ENCODE measurements around the gene CEP112.
"Not testable (repeated sequence)": the region's sequence is repeated elsewhere in the genome, so short reads cannot be mapped to it uniquely, and the experiment has no call there.

CEP112 gene

DNA sequence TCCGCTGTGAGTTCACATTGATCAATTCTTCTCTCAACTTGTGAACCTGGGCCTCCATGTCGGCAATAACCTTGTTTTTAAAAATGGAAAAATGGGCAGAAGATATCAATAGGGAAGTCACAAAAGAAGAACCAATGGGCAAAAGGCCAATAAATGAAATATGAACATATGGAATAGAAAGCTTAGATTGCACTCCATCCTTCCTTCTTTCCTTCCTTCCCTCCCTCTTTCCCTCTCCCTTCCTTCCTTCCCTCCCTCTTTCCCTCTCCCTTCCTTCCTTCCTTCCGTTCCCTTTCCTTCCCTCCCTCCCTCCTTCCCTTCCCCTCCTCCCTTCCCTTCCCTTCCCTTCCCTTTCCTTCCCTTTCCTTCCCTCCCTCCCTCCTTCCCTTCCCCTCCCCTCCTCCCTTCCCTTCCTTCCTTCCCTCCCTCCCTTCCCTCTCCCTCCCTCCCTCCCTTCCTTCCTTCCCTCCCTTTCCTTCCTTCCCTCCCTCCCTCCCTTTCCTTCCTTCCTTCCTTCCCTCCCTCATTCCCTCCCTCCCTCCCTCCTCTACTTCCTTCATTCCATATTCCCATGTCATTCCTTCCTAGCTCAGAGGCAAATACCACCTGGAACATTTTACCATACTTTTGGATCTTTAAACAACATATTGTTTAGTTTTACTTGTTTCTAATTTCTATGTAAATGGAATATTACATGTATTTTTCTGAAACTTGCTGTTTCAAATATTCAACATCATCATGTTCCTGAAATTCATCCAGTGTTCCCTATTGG lies 339.8 kb downstream of the CEP112 start:
- in situ Hi-C loops (cut with HindIII; ENCODE audit: low sequenced_read_pairs), result loop anchor here (5.0 kb wide), 1 partner anchor 105 kb away; no protein-coding TSS in a partner anchor
- TF ChIP-seq, protein P1, sequence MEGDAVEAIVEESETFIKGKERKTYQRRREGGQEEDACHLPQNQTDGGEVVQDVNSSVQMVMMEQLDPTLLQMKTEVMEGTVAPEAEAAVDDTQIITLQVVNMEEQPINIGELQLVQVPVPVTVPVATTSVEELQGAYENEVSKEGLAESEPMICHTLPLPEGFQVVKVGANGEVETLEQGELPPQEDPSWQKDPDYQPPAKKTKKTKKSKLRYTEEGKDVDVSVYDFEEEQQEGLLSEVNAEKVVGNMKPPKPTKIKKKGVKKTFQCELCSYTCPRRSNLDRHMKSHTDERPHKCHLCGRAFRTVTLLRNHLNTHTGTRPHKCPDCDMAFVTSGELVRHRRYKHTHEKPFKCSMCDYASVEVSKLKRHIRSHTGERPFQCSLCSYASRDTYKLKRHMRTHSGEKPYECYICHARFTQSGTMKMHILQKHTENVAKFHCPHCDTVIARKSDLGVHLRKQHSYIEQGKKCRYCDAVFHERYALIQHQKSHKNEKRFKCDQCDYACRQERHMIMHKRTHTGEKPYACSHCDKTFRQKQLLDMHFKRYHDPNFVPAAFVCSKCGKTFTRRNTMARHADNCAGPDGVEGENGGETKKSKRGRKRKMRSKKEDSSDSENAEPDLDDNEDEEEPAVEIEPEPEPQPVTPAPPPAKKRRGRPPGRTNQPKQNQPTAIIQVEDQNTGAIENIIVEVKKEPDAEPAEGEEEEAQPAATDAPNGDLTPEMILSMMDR (IDR thresholded peaks at IDR 0.05; ENCODE audit: low read depth, low read length, missing control alignments), result no peak
- DNase-seq (ENCODE audit: low read depth), result no peak
- H3K4me3 ChIP-seq (ENCODE audit: low read depth, low read length), result no peak overlapping the region

DNA sequence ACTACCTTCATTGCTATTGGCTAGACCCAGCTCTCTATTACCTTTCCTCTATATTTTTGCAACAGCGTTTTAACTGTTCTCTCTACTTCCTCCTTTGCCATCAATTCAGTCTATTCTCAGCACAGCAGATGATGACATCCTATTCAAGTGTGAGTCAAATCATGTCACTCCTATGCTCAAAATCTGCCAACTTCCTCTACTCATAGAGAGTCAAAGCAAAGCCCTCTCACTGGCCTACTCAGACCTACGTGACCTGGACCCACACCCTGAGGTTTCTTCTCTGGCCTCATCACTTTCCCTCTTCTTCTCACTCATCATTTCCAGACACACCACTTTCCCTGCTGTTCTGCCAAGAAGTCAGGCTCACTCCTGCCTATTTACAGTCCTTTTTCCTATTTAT lies 341.4 kb downstream of the CEP112 start:
- no peak overlapping the region for H3K4me3 ChIP-seq (ENCODE audit: low read depth, low read length)
- in situ Hi-C loops (cut with HindIII; ENCODE audit: low sequenced_read_pairs), result loop anchor here (5.0 kb wide), 1 partner anchor 107 kb away; no protein-coding TSS in a partner anchor
- TF ChIP-seq, protein P1 (IDR thresholded peaks at IDR 0.05; ENCODE audit: low read depth, low read length, missing control alignments), result no peak
- DNase-seq (ENCODE audit: low read depth), result no peak

- no peak overlapping the region for H3K4me3 ChIP-seq (ENCODE audit: low read depth, low read length)
- TF ChIP-seq, protein P1 (IDR thresholded peaks at IDR 0.05; ENCODE audit: low read depth, low read length, missing control alignments), result no peak
- no peak for DNase-seq (ENCODE audit: low read depth)
- in situ Hi-C loops (cut with HindIII; ENCODE audit: low sequenced_read_pairs), result no loop called here
These were observed 343.2 kb downstream of the CEP112 start for GRCh38 chr17:65848751-65849150.

DNA sequence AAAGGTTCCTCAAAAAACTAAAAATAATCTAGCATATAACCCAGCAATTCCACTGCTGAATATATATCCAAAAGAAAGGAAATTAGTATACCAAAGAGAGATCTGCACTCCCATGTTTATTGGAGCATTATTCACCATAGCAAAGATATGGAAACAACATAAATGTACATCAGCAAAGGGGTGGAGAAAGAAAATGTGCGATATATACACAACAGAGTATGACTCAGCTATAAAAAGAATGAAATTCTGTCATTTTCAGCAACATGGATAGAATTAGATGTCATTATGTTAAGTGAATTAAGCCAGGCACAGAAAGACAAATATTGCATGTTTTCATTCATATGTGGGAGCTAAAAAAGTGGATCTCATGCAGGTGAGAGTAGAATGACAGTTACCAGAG lies 350.8 kb downstream of the CEP112 start:
- in situ Hi-C loops (cut with HindIII; ENCODE audit: low sequenced_read_pairs), result no loop called here
- H3K4me3 ChIP-seq (ENCODE audit: low read depth, low read length), result no peak overlapping the region
- DNase-seq (ENCODE audit: low read depth), result no peak
- TF ChIP-seq, protein P1 (IDR thresholded peaks at IDR 0.05; ENCODE audit: low read depth, low read length, missing control alignments), result no peak

GRCh38 chr17:65837232-65837631 lies 354.7 kb downstream of the CEP112 start:
- DNase-seq (ENCODE audit: low read depth); in situ Hi-C loops (cut with HindIII; ENCODE audit: low sequenced_read_pairs); H3K4me3 ChIP-seq (ENCODE audit: low read depth, low read length): not testable (repeated sequence)

GRCh38 chr17:65833214-65833613 lies 358.7 kb downstream of the CEP112 start:
- in situ Hi-C loops (cut with HindIII; ENCODE audit: low sequenced_read_pairs), result no loop called here
- no peak for DNase-seq (ENCODE audit: low read depth)
- TF ChIP-seq, protein P1 (IDR thresholded peaks at IDR 0.05; ENCODE audit: low read depth, low read length, missing control alignments), result no peak
- H3K4me3 ChIP-seq (ENCODE audit: low read depth, low read length), result no peak overlapping the region

- DNase-seq (ENCODE audit: low read depth), result no peak
- in situ Hi-C loops (cut with HindIII; ENCODE audit: low sequenced_read_pairs), result no loop called here
- TF ChIP-seq, protein P1 (IDR thresholded peaks at IDR 0.05; ENCODE audit: low read depth, low read length, missing control alignments), result no peak
- no peak overlapping the region for H3K4me3 ChIP-seq (ENCODE audit: low read depth, low read length)
These were observed 361.6 kb downstream of the CEP112 start for GRCh38 chr17:65830356-65830755.

DNA sequence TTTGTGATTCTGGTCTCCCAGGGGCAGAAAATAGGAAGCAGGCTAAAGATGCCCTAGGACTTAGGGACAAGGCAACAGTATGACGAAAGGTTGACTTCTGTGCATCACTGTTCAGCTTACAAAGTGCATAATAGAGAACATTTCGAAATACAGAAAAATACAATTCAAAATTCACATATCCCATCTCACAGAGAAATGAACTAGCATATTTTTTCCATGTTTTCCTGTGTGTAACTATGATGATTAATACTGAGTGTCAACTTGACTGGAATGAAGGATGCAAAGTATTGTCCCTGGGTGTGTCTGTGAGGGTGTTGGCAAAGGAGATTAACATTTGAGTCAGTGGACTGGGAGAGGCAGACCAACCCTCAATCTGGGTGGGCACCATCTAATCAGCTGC lies 365.4 kb downstream of the CEP112 start:
- DNase-seq (ENCODE audit: low read depth); H3K4me3 ChIP-seq (ENCODE audit: low read depth, low read length); in situ Hi-C loops (cut with HindIII; ENCODE audit: low sequenced_read_pairs): not testable (repeated sequence)

Data from astrocyte of the cerebellum (primary cell).